Heart left ventricle (tissue), 16 donors: ENCODE data around the gene SLC37A4. TPM values are rescaled to one million over a fixed set of nuclear protein-coding genes. Genes with fewer than 3 reads are reported as not detected.
"Not testable (repeated sequence)": the region's sequence is repeated elsewhere in the genome, so short reads cannot be mapped to it uniquely, and the experiment has no call there.

Experiments used
- ATAC-seq, 4 donors: fragments of 200-7000 bp; cut with Tn5 transposase; one replicate each; pipeline ENCODE4 v1.9.1; 2020 to 2022; ENCODE audit warnings: moderate library complexity in 4 of 4, mild to moderate bottlenecking in 3 of 4, moderate number of reproducible peaks in 1 of 4
- DNase-seq, 5 donors: peaks; one replicate each; pipeline ENCODE4 v3.0.0-alpha.2; 2020
- H3K27ac ChIP-seq, 12 donors: fragments of 200-600 bp; sonication (generic) in 4 of 12; one replicate each; pipeline versions ENCODE4 v1.5.0 to v1.8.0; 2016 to 2022; ENCODE audit warnings: mild to moderate bottlenecking in 2 of 12
- H3K27me3 ChIP-seq, 9 donors: fragments of 200-600 bp; sonication (generic) in 2 of 9; one replicate each; pipeline versions ENCODE4 v1.5.1 to v1.8.0; 2016 to 2022; ENCODE audit warnings: mild to moderate bottlenecking in 3 of 9
- H3K36me3 ChIP-seq, 9 donors: fragments of 200-600 bp; sonication (generic) in 2 of 9; one replicate each; pipeline versions ENCODE4 v1.5.0 to v1.8.0; 2018 to 2022; ENCODE audit warnings: mild to moderate bottlenecking in 2 of 9
- H3K4me1 ChIP-seq, 12 donors: fragments of 200-600 bp; sonication (generic) in 4 of 12; one replicate each; pipeline versions ENCODE4 v1.5.0 to v1.8.0; 2016 to 2022; ENCODE audit warnings: mild to moderate bottlenecking in 3 of 12
- H3K4me3 ChIP-seq, 12 donors: fragments of 200-600 bp; sonication (generic) in 4 of 12; one replicate each; pipeline versions ENCODE4 v1.5.0 to v1.8.0; 2017 to 2022; ENCODE audit warnings: mild to moderate bottlenecking in 9 of 12, moderate library complexity in 4 of 12
- H3K9me3 ChIP-seq, 12 donors: fragments of 200-600 bp; sonication (generic) in 4 of 12; one replicate each; pipeline versions ENCODE4 v1.5.0 to v1.8.0; 2016 to 2022; ENCODE audit warnings: mild to moderate bottlenecking in 1 of 12
- POLR2A ChIP-seq, 2 donors: fragments of 450-650 bp; IDR thresholded peaks; one replicate each; pipeline ENCODE4 v1.6.1; 2017; ENCODE audit warnings: antibody characterized with exemption in 2 of 2, mild to moderate bottlenecking in 2 of 2, moderate library complexity in 2 of 2
- WGBS, 4 donors: extraction: QIAGEN DNeasy Blood & Tissue Kit in 2 of 4; methylation state at CpG; one replicate each; pipeline versions ENCODE4 v1.1.5 to v1.1.7; 2013 to 2018; 5-methylcytosine and 5-hydroxymethylcytosine counted together
- intact Hi-C, 10 donors: fragments of 100-400 bp; cut with DNase I; formaldehyde crosslinking; loops; one replicate each; pipeline versions ENCODE4 v1.11.1 to v1.14.2; 2022
- polyA plus RNA-seq, 2 donors: library from polyadenylated mRNA; stranded (reverse); fragments of 200-250 nt; gene quantifications; one replicate each; pipeline ENCODE4 v1.2.3, GENCODE V29; 2013
- total RNA-seq, 9 donors: library from RNA; depleted of rRNA in 2 of 9; stranded (reverse); fragments of >200 nt in 2 of 9; fragmentation: NEBNext Ultra II Directional in 3 of 9; extraction: Animal tissue kit (Norgen Biotek cat#: 25700) in 3 of 9; gene quantifications; one replicate each; pipeline versions ENCODE4 v1.1.0 to v1.2.4, GENCODE V29; 2016 to 2023
- TF ChIP-seq, protein P1 (sequence below), 12 donors: fragments of 200-600 bp; sonication (generic) in 4 of 12; IDR thresholded peaks; one replicate each; pipeline versions ENCODE4 v1.5.0 to v1.8.0; 2018 to 2022; ENCODE audit warnings: antibody characterized with exemption in 12 of 12, mild to moderate bottlenecking in 5 of 12
- donor health status: ischemic (EF 13 %, LVEDD 7.1; RV severe dilation, severe dysfunction).
- donor health status: healthy with polysubstance abuse.
- donor health status: DM: no; HTN: yes; CAD: no.
- donor health status: DM: no; HTN: no; CAD: no.
- donor health status: ischemic (EF 25% LVEDD 6.9; RV normal size, moderate dysfunction).
- donor health status: ischemic (EF 25% LVEDD 5.7; RV mildly dilated, moderate dysfunction).
- donor health status: healthy.
- donor health status: DM: yes; HTN: yes; CAD: no.
- donor health status: ischemic (EF 35%, LVEDD 5.7; RV mildly dilated, moderate dysfunction).
- donor health status: nonischemic (EF 11% LVEDD 7.7; RV severe dilation, severe dysfunction).
- donor health status: DM: yes; HTN: yes; CAD: no.
- donor health status: PGD.
- donor health status: ischemic (EF 29% LVEDD 5.4; RV normal size, mild dysfunction).
- donor health status: nonischemic (EF 23%, LVEDD 6.1; RV moderate dilation, normal function).

SLC37A4 gene
- total and polyA plus RNA-seq, 11 donors: 4.5 to 18.5 (median 7.7) TPM

DNA sequence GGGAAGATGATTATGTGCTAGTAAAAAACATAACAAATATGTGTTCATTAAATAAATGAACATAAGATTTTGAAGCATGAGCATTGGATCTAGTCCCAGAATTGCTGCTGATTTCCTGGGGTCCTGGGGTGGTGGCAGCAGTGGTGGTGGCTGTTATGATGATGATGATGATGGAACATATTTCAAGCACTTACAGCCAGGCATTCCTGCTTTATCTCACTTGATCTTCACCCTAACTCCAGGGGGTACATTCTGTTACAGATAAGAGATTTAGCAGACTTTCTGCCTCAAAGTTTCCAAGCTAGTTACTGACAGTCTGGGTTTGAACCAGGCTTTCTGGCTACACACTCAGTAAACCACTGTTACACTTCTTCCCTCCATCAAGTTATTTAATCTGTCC is 6.9 kb downstream of the SLC37A4 start:
- TF ChIP-seq, protein P1, sequence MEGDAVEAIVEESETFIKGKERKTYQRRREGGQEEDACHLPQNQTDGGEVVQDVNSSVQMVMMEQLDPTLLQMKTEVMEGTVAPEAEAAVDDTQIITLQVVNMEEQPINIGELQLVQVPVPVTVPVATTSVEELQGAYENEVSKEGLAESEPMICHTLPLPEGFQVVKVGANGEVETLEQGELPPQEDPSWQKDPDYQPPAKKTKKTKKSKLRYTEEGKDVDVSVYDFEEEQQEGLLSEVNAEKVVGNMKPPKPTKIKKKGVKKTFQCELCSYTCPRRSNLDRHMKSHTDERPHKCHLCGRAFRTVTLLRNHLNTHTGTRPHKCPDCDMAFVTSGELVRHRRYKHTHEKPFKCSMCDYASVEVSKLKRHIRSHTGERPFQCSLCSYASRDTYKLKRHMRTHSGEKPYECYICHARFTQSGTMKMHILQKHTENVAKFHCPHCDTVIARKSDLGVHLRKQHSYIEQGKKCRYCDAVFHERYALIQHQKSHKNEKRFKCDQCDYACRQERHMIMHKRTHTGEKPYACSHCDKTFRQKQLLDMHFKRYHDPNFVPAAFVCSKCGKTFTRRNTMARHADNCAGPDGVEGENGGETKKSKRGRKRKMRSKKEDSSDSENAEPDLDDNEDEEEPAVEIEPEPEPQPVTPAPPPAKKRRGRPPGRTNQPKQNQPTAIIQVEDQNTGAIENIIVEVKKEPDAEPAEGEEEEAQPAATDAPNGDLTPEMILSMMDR (IDR thresholded peaks at IDR 0.05): no peak
- no peak for TF ChIP-seq POLR2A (IDR thresholded peaks at IDR 0.05)
- Histone ChIP-seq H3K27ac (peak overlapping the region in 3 of 12 donors; percentile 56 to 62 (median 59)), H3K4me1 (peaks cover 11 to 51% (median 27%) of the 10 kb centered on the region in 12 donors), H3K36me3 (peaks cover 0 to 63% (median 51%) of the 10 kb centered on the region in 9 donors), H3K4me3 (no peak overlapping the region), H3K27me3 (no peaks in the 10 kb centered on the region), H3K9me3 (no peaks in the 10 kb centered on the region)
- intact Hi-C loops: no loop called here
- DNase-seq (no peak), ATAC-seq (no peak)

DNA sequence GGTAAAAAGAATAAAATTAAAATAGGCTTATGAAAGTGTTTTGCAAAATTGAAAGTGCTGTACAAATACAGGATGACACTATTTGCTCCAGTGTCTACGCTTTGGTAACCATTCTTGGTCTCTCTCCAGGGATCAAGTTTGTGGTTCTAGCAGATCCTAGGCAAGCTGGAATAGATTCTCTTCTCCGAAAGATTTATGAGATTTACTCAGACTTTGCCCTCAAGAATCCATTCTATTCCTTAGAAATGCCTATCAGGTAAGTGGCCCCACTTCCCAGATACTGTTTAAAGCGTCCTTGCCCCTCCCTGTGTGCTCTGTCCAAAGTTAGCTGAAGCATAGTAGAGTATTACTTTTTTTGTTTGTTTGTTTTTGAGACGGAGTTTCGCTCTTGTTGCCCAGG is 9.0 kb downstream of the SLC37A4 start:
- ATAC-seq (no peak), DNase-seq (no peak)
- peaks cover 15 to 55% (median 36%) of the 10 kb centered on the region in 12 donors for H3K4me1 ChIP-seq
- 92 to 96% (median 93%) methylated on average over 5 of the region's 5 CpGs for WGBS, 4 donors
- no peak overlapping the region for H3K27ac ChIP-seq
- H3K9me3 ChIP-seq: no peaks in the 10 kb centered on the region
- peaks cover 0 to 67% (median 48%) of the 10 kb centered on the region in 9 donors for H3K36me3 ChIP-seq
- no peak overlapping the region for H3K4me3 ChIP-seq
- intact Hi-C loops: no loop called here
- H3K27me3 ChIP-seq: no peaks in the 10 kb centered on the region
- TF ChIP-seq, protein P1 (IDR thresholded peaks at IDR 0.05): no peak
- no peak for TF ChIP-seq POLR2A (IDR thresholded peaks at IDR 0.05)

DNA sequence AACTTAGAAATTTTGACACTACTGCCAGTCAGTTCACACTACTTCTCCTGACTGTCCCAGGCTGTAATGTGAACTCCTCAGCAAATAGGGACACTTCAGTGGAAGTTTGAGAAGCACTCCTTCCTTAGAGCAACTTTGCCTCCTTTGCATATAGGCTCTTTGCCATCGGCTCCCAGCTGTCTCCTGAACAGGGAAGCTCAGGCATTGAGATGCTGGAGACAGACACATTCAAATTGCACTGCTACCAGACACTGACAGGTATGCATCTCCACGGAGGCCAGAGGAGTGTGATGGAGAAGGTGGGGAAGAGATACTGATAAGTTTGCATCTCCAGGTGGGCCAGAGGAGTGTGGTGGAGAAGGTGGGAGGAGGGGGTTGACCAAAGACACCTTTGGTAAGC is 10.7 kb downstream of the SLC37A4 start:
- no peak for ATAC-seq
- Histone ChIP-seq H3K27me3 (no peaks in the 10 kb centered on the region), H3K27ac (peak overlapping the region in 2 of 12 donors; percentile 94 to 97), H3K4me1 (peaks cover 14 to 68% (median 42%) of the 10 kb centered on the region in 12 donors), H3K4me3 (peak overlapping the region in 8 of 12 donors; percentile 78 to 98 (median 84)), H3K36me3 (peaks cover 0 to 70% (median 56%) of the 10 kb centered on the region in 9 donors), H3K9me3 (no peaks in the 10 kb centered on the region)
- no peak for DNase-seq
- intact Hi-C loops: loop anchor here in 1 of 10 donors (2.0 kb wide), 1 partner anchor 21 kb away; the partner anchor contains the start of gene CENATAC
- no peak for TF ChIP-seq POLR2A (IDR thresholded peaks at IDR 0.05)
- TF ChIP-seq, protein P1 (IDR thresholded peaks at IDR 0.05): no peak
- WGBS, 4 donors: 44 to 52% (median 45%) methylated on average over 2 of the region's 2 CpGs

DNA sequence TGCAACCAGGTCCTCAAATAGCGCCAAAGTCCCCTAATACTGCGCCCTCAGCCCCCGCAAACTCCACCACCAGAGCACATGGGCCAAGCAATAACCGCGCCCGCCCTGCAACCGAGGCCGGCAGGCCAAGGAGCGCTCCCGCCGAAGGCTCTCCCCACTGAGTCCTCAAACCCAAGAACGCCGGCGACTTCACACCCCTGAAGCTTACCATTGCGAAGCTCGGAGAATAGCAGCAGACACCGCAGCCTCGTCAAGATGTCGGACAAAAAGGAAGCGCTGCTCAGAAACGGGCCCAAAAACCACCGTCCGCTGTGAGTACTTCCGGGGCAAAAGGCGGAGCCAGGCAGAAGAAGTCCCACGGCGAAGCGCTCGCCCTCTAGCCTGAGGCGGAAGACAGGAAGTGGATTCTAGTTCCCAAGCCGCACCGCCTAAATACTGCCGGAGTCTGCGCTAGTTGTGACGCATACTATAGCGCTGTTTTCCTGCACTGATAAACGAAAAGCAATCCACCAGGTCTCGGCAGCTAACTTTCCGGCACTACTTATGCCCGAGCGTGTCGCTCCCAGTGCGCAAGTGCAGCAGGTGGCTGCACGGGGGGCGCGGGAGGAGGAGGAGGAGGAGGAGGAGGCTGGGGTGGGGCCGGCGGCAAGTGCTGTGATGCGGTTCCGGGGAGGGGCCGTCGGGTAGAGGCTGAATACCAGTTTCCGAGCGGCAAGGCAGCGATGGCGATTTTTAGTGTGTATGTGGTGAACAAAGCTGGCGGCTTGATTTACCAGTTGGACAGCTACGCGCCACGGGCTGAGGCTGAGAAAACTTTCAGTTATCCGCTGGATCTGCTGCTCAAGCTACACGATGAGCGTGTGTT is 12.4 kb downstream of the SLC37A4 start, which contains the start of the genes RPS25 and TRAPPC4:
Gene RPS25 (minus strand): TSS at position 270 of the 865 bp plus-strand sequence. CDS start 59 bp downstream, at position 211.
Gene TRAPPC4 (plus strand): TSS at position 693 of the 865 bp plus-strand sequence. CDS start 30 bp downstream, at position 723.
- peak; percentile 95 to 97 (median 96) for ATAC-seq
- intact Hi-C loops: loop anchor here in 1 of 10 donors (2.0 kb wide), 1 partner anchor 20 kb away; the partner anchor contains the start of gene CENATAC

DNA sequence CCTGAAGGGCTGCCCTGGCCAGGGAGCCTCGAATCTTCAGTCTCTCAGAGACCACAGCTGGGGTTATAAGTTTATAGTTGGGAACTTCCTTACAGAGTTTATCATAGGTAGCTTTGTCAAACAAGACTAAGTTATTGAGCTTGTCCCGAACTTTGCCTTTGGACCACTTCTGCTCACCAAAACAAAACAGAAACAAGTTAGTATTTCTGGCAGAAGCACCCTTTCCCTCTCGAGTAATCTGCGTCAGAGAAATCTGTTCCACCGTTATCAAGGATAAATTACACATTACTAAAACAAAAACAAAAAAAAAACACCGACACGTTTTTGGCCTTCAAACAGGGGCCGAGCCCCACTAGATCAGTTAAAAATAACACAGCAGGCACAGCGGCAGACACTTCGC is 13.3 kb downstream of the SLC37A4 start:
- ATAC-seq, H3K27me3 ChIP-seq, DNase-seq, intact Hi-C loops, H3K9me3 ChIP-seq: not testable (repeated sequence)
- H3K4me1 ChIP-seq: peaks cover 9 to 51% (median 35%) of the 10 kb centered on the region in 12 donors
- H3K36me3 ChIP-seq: peaks cover 0 to 69% (median 60%) of the 10 kb centered on the region in 9 donors
- H3K4me3 ChIP-seq: peak overlapping the region; percentile 74 to 98 (median 86)
- peak overlapping the region in 11 of 12 donors; percentile 89 to 97 (median 94) for H3K27ac ChIP-seq
- WGBS, 4 donors: 3 to 5% (median 4%) methylated on average over 10 of the region's 10 CpGs

More for the DNA sequence above, 12.4 kb downstream of the SLC37A4 start, which contains the start of the genes RPS25 and TRAPPC4:
- peak within 1 kb of the TSS; percentile 60 to 97 (median 94) for H3K27ac ChIP-seq
- TF ChIP-seq, protein P1 (IDR thresholded peaks at IDR 0.05): peak in 4 of 12 donors; percentile 8 to 38 (median 16)
- peak in 1 of 2 donors; percentile 38 for TF ChIP-seq POLR2A (IDR thresholded peaks at IDR 0.05)
- H3K9me3 ChIP-seq: no peaks in the 10 kb centered on the region
- DNase-seq: peak; percentile 96 to 97 (median 96)
- H3K36me3 ChIP-seq: peaks cover 0 to 68% (median 61%) of the 10 kb centered on the region in 9 donors
- peaks cover 9 to 54% (median 35%) of the 10 kb centered on the region in 12 donors for H3K4me1 ChIP-seq
- WGBS, 4 donors: 0 to 1% (median 0%) methylated on average over 40 to 63 of the region's 63 CpGs
- no peaks in the 10 kb centered on the region for H3K27me3 ChIP-seq
- H3K4me3 ChIP-seq: peak within 1 kb of the TSS; percentile 74 to 98 (median 86)
